GM12878 (cell line): ENCODE results near the gene THBD. TPM values are rescaled to one million over a fixed set of nuclear protein-coding genes. Genes with fewer than 3 reads are reported as not detected.

Experiments used
- ATAC-seq: fragments of 200-7000 bp; cut with Tn5 transposase; 3 replicates; pipeline ENCODE4 v1.9.1; 2020; ENCODE audit warnings: mild to moderate bottlenecking, moderate library complexity
- BruUV-seq: library from RNA; stranded (reverse); fragments of 400-500 nt; replicated peaks from 2 replicates; lab custom pipeline; 2021; lab: Mats Ljungman, UMichigan
- CTCF ChIA-PET: fragments of 300-600 bp; sonication (Branson Sonifier 250); formaldehyde crosslinking; extraction: SDS; loops from one replicate; lab custom pipeline; 2021; ENCODE audit warnings: inconsistent platforms; lab: Yijun Ruan, JAX
- POLR2A ChIA-PET: fragments of 350-600 bp; formaldehyde crosslinking; extraction: SDS; loops from one replicate; lab custom pipeline; 2021; ENCODE audit warnings: inconsistent platforms; lab: Charles Lee
- RAD21 ChIA-PET: fragments of 300-600 bp; sonication (Branson Sonifier 250); formaldehyde crosslinking; loops from one replicate; lab custom pipeline; 2023; ENCODE audit warnings: antibody characterized with exemption; ENCODE audit not compliant: unreplicated experiment; lab: Charles Lee
- SMC1A ChIA-PET: fragments of 300-600 bp; sonication (Branson Sonifier 250); formaldehyde crosslinking; loops from one replicate; lab custom pipeline; 2023; ENCODE audit not compliant: unreplicated experiment, uncharacterized antibody; lab: Charles Lee
- DNase-seq: peaks from one replicate; pipeline ENCODE4 v3.0.0-alpha.2; 2011; ENCODE audit warnings: low read depth, low spot score
- FAIRE-seq: peaks from 3 replicates; lab custom pipeline; 2011; peaks lifted over from hg19 to GRCh38; lab: Jason Lieb, UNC
- H2AFZ ChIP-seq: 2 replicates; pipeline ENCODE4 v1.6.0; 2011; ENCODE audit warnings: low read depth, low read length, control low read depth; ENCODE audit not compliant: control insufficient read depth
- H3K27ac ChIP-seq: 2 replicates; pipeline ENCODE4 v1.5.1; 2011; ENCODE audit warnings: control low read depth; ENCODE audit not compliant: control insufficient read depth, insufficient read depth
- H3K27me3 ChIP-seq, 2 experiments: replicated peaks in 1 of 2; 2 replicates each; pipeline versions ENCODE4 v1.6.0 to v1.6.1; 2011; ENCODE audit warnings: low read length in 1 of 2; ENCODE audit not compliant: control insufficient read depth in 2 of 2, insufficient read depth in 2 of 2
- H3K36me3 ChIP-seq, 2 experiments: 2 replicates each; pipeline ENCODE4 v1.5.1; 2011; ENCODE audit warnings: low read length in 1 of 2; ENCODE audit not compliant: control insufficient read depth in 2 of 2, insufficient read depth in 2 of 2
- H3K4me1 ChIP-seq: 2 replicates; pipeline ENCODE4 v1.6.1; 2011; ENCODE audit warnings: mild to moderate bottlenecking, low read length, moderate library complexity, mixed read lengths; ENCODE audit not compliant: control insufficient read depth, insufficient read depth
- H3K4me2 ChIP-seq: 2 replicates; pipeline ENCODE4 v1.6.0; 2011; ENCODE audit warnings: control low read depth; ENCODE audit not compliant: control insufficient read depth, insufficient read depth
- H3K4me3 ChIP-seq: fragments of 200-600 bp; sonication (generic); 2 replicates; pipeline ENCODE4 v1.5.1; 2016
- H3K79me2 ChIP-seq: 2 replicates; pipeline ENCODE4 v1.6.0; 2011; ENCODE audit warnings: low read length; ENCODE audit not compliant: control insufficient read depth, insufficient read depth
- H3K9ac ChIP-seq: 2 replicates; pipeline ENCODE4 v1.8.0; 2011; ENCODE audit warnings: low read length, control low read depth, mixed read lengths; ENCODE audit not compliant: control insufficient read depth, insufficient read depth
- H3K9me3 ChIP-seq: replicated peaks from 3 replicates; pipeline ENCODE4 v1.5.1; 2011; ENCODE audit warnings: mild to moderate bottlenecking, low read length; ENCODE audit not compliant: control insufficient read depth, insufficient read depth
- H4K20me1 ChIP-seq: 2 replicates; pipeline ENCODE4 v1.6.0; 2011; ENCODE audit not compliant: control insufficient read depth, insufficient read depth
- BACH1 ChIP-seq: fragments of 450-650 bp; IDR thresholded peaks from 2 replicates; pipeline ENCODE4 v1.6.1; 2017; ENCODE audit warnings: mild to moderate bottlenecking, borderline replicate concordance
- FOXK2 ChIP-seq: fragments of 450-650 bp; IDR thresholded peaks from 2 replicates; pipeline ENCODE4 v1.6.1; 2017; ENCODE audit warnings: mild to moderate bottlenecking, moderate library complexity
- NR2C2 ChIP-seq: IDR thresholded peaks from 2 replicates; pipeline ENCODE4 v1.6.1; 2011; ENCODE audit warnings: borderline replicate concordance, low read depth; ENCODE audit not compliant: control insufficient read depth, insufficient read length
- RAD21 ChIP-seq: IDR thresholded peaks from 2 replicates; pipeline ENCODE4 v1.6.1; 2011; ENCODE audit warnings: mild to moderate bottlenecking, low read depth, low read length, moderate library complexity; ENCODE audit not compliant: insufficient read depth
- RUNX3 ChIP-seq: IDR thresholded peaks from 2 replicates; pipeline ENCODE4 v1.6.1; 2012; ENCODE audit warnings: low read length, inconsistent platforms
- SMAD1 ChIP-seq: fragments of 450-650 bp; IDR thresholded peaks from 2 replicates; pipeline ENCODE4 v1.6.1; 2018; ENCODE audit warnings: mild to moderate bottlenecking, low read depth; ENCODE audit not compliant: partially characterized antibody
- WGBS: methylation state at CpG from one replicate; pipeline ENCODE4 v1.1.6; 2016; ENCODE audit warnings: low lambda C conversion rate; ENCODE audit not compliant: insufficient replicate concordance, insufficient coverage; ENCODE audit errors: missing lambda C conversion rate; 5-methylcytosine and 5-hydroxymethylcytosine counted together
- in situ Hi-C: fragments of 300-500 bp; cut with MboI; formaldehyde crosslinking; loops from 9 replicates; pipeline ENCODE4 v1.14.3; 2018; ENCODE audit warnings: mixed read lengths
- intact Hi-C: fragments of 100-400 bp; cut with micrococcal nuclease; formaldehyde crosslinking; loops from one replicate; pipeline ENCODE4 v1.14.2; 2022; ENCODE audit not compliant: unreplicated experiment
- polyA plus RNA-seq, 11 experiments: library from polyadenylated mRNA; depleted of rRNA in 4 of 11; unstranded in 6 of 11; stranded (reverse) in 5 of 11; fragments of >200 nt; fragmentation: Nextera tagmentation in 4 of 11; fragmentation: Illumina TruSeq in 1 of 11; extraction: Ambion mirVana in 4 of 11; extraction: Trizol in 1 of 11; gene quantifications; 1 replicate in 1 of 11; 2 replicates in 10 of 11; pipeline versions ENCODE4 v1.2.1 to v1.2.3, GENCODE V29; 2011 to 2016; ENCODE audit warnings: inconsistent platforms in 2 of 11, missing spikeins in 2 of 11, low read depth in 1 of 11
- total RNA-seq, 4 experiments: library from RNA; depleted of rRNA in 3 of 4; stranded (reverse); fragments of >200 nt in 3 of 4; fragmentation: Illumina TruSeq in 1 of 4; extraction: Trizol in 1 of 4; gene quantifications; 2 replicates each; pipeline versions ENCODE4 v1.2.1 to v1.2.3, GENCODE V29; 2013 to 2021
- TF ChIP-seq, protein P1 (sequence below): fragments of 450-650 bp; IDR thresholded peaks from 2 replicates; pipeline ENCODE4 v1.6.1; 2017; ENCODE audit warnings: mild to moderate bottlenecking, moderate library complexity
- TF ChIP-seq, protein P2 (sequence below): fragments of 450-650 bp; IDR thresholded peaks from 2 replicates; pipeline ENCODE4 v1.6.1; 2018; ENCODE audit warnings: borderline replicate concordance, mild to moderate bottlenecking; ENCODE audit not compliant: partially characterized antibody
- TF ChIP-seq, protein P3 (sequence below): fragments of 450-650 bp; IDR thresholded peaks from 2 replicates; pipeline ENCODE4 v1.6.1; 2016; ENCODE audit warnings: mild to moderate bottlenecking
- TF ChIP-seq, protein P4 (sequence below): fragments of 450-650 bp; formaldehyde crosslinking; IDR thresholded peaks from 2 replicates; pipeline ENCODE4 v1.5.0; 2022; ENCODE audit warnings: mild to moderate bottlenecking, missing genetic modification characterization

The THBD gene
- total and polyA plus RNA-seq, 10 of the 15 experiments (the other 5 are each of a cell fraction or from before 2014, with no cell fraction given): not detected

DNA sequence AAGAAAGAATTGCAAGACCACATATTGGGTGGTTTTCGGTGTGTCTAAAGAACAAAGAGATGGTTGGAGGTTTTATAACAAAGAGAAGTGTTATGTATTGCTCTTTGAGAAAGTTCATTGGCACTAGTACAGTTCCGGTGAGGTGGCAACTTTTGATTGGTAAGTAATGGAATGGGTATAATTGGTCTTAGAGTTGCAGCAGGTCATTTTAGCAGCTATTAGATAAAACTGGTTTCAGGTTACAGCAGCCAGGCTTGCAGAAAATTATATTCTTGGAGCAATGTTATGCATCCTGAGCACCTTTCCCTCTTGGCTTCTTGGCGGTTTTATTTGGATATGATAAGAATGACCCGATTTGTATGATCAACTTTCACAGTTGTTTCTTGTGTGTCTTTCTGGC is 26.6 kb downstream of the THBD start (continued):
- TF ChIP-seq, protein P1, sequence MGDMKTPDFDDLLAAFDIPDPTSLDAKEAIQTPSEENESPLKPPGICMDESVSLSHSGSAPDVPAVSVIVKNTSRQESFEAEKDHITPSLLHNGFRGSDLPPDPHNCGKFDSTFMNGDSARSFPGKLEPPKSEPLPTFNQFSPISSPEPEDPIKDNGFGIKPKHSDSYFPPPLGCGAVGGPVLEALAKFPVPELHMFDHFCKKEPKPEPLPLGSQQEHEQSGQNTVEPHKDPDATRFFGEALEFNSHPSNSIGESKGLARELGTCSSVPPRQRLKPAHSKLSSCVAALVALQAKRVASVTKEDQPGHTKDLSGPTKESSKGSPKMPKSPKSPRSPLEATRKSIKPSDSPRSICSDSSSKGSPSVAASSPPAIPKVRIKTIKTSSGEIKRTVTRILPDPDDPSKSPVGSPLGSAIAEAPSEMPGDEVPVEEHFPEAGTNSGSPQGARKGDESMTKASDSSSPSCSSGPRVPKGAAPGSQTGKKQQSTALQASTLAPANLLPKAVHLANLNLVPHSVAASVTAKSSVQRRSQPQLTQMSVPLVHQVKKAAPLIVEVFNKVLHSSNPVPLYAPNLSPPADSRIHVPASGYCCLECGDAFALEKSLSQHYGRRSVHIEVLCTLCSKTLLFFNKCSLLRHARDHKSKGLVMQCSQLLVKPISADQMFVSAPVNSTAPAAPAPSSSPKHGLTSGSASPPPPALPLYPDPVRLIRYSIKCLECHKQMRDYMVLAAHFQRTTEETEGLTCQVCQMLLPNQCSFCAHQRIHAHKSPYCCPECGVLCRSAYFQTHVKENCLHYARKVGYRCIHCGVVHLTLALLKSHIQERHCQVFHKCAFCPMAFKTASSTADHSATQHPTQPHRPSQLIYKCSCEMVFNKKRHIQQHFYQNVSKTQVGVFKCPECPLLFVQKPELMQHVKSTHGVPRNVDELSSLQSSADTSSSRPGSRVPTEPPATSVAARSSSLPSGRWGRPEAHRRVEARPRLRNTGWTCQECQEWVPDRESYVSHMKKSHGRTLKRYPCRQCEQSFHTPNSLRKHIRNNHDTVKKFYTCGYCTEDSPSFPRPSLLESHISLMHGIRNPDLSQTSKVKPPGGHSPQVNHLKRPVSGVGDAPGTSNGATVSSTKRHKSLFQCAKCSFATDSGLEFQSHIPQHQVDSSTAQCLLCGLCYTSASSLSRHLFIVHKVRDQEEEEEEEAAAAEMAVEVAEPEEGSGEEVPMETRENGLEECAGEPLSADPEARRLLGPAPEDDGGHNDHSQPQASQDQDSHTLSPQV: no peak

DNA sequence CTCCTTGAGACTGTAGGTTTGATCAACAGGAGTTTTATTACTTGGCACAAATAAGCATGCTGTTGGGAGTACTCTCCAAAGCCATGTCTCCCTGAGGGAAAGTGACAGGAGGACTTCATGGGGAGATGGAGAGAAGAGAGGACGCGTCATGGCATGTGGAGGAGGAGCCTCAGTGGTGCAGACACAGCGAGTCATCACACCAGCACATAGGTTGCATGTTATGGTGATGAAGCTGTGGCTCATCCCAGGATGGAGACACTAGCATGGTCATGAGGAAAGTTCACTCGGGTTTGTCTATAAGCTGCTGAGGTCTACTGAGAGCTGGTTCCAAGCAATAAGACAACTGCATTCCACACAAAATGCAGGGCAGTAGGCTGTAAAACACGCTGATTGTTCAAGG is 27.5 kb downstream of the THBD start:
- H3K9me3 ChIP-seq: no peaks in the 10 kb centered on the region
- no peaks in the 10 kb centered on the region for H3K4me1 ChIP-seq
- RAD21 ChIA-PET: interaction anchor here (1.4 kb wide), 1 partner anchor 330 kb away, joined by 3 read pairs; no protein-coding TSS in a partner anchor
- ATAC-seq: no peak
- DNase-seq: no peak
- 35% methylated on average over 5 of the region's 5 CpGs for WGBS
- H2AFZ ChIP-seq: no peak overlapping the region
- H3K4me3 ChIP-seq: no peak overlapping the region
- no peaks in the 10 kb centered on the region for H4K20me1 ChIP-seq
- no peaks in the 10 kb centered on the region for H3K79me2 ChIP-seq
- no peak overlapping the region for H3K4me2 ChIP-seq
- H3K36me3 ChIP-seq: no peaks in the 10 kb centered on the region
- intact Hi-C loops (no loop called here), in situ Hi-C loops (no loop called here)
- no TSS peak for BruUV-seq
- CTCF ChIA-PET: no interaction called here
- TF ChIP-seq, protein P2, sequence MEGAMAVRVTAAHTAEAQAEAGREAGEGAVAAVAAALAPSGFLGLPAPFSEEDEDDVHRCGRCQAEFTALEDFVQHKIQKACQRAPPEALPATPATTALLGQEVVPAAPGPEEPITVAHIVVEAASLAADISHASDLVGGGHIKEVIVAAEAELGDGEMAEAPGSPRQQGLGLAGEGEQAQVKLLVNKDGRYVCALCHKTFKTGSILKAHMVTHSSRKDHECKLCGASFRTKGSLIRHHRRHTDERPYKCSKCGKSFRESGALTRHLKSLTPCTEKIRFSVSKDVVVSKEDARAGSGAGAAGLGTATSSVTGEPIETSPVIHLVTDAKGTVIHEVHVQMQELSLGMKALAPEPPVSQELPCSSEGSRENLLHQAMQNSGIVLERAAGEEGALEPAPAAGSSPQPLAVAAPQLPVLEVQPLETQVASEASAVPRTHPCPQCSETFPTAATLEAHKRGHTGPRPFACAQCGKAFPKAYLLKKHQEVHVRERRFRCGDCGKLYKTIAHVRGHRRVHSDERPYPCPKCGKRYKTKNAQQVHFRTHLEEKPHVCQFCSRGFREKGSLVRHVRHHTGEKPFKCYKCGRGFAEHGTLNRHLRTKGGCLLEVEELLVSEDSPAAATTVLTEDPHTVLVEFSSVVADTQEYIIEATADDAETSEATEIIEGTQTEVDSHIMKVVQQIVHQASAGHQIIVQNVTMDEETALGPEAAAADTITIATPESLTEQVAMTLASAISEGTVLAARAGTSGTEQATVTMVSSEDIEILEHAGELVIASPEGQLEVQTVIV: no peak
- TF ChIP-seq SMAD1 (no peak), NR2C2 (no peak), BACH1 (no peak), RAD21 (no peak), RUNX3 (no peak), FOXK2 (no peak)
- TF ChIP-seq, protein P3, sequence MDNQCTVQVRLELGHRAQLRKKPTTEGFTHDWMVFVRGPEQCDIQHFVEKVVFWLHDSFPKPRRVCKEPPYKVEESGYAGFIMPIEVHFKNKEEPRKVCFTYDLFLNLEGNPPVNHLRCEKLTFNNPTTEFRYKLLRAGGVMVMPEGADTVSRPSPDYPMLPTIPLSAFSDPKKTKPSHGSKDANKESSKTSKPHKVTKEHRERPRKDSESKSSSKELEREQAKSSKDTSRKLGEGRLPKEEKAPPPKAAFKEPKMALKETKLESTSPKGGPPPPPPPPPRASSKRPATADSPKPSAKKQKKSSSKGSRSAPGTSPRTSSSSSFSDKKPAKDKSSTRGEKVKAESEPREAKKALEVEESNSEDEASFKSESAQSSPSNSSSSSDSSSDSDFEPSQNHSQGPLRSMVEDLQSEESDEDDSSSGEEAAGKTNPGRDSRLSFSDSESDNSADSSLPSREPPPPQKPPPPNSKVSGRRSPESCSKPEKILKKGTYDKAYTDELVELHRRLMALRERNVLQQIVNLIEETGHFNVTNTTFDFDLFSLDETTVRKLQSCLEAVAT: no peak
- TF ChIP-seq, protein P4, sequence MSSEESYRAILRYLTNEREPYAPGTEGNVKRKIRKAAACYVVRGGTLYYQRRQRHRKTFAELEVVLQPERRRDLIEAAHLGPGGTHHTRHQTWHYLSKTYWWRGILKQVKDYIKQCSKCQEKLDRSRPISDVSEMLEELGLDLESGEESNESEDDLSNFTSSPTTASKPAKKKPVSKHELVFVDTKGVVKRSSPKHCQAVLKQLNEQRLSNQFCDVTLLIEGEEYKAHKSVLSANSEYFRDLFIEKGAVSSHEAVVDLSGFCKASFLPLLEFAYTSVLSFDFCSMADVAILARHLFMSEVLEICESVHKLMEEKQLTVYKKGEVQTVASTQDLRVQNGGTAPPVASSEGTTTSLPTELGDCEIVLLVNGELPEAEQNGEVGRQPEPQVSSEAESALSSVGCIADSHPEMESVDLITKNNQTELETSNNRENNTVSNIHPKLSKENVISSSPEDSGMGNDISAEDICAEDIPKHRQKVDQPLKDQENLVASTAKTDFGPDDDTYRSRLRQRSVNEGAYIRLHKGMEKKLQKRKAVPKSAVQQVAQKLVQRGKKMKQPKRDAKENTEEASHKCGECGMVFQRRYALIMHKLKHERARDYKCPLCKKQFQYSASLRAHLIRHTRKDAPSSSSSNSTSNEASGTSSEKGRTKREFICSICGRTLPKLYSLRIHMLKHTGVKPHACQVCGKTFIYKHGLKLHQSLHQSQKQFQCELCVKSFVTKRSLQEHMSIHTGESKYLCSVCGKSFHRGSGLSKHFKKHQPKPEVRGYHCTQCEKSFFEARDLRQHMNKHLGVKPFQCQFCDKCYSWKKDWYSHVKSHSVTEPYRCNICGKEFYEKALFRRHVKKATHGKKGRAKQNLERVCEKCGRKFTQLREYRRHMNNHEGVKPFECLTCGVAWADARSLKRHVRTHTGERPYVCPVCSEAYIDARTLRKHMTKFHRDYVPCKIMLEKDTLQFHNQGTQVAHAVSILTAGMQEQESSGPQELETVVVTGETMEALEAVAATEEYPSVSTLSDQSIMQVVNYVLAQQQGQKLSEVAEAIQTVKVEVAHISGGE (CRISPR knock-in tag): no peak
- H3K9ac ChIP-seq: no peak overlapping the region
- SMC1A ChIA-PET: no interaction called here
- no peaks in the 10 kb centered on the region; a peak in 2 of 4 replicates for H3K27me3 ChIP-seq
- H3K27ac ChIP-seq: no peak overlapping the region
- FAIRE-seq: no peak
- POLR2A ChIA-PET: no interaction called here
